HepG2 (cell line): ENCODE data around the gene KIRREL3. TPM values are rescaled to one million over a fixed set of nuclear protein-coding genes. Genes with fewer than 3 reads are reported as not detected.

Experiments
- ATAC-seq: fragments of 200-7000 bp; cut with Tn5 transposase; 3 replicates; pipeline ENCODE4 v1.9.1; 2020; ENCODE audit warnings: mild to moderate bottlenecking, moderate library complexity
- BruUV-seq: library from RNA; stranded (reverse); fragments of 400-500 nt; replicated peaks from 2 replicates; lab custom pipeline; 2021; lab: Mats Ljungman, UMichigan
- CTCF ChIA-PET: fragments of 300-600 bp; formaldehyde crosslinking; extraction: SDS; loops from one replicate; lab custom pipeline; 2021; ENCODE audit warnings: low total read pairs, inconsistent platforms, low intra/inter-chr PET ratio; lab: Yijun Ruan, JAX
- POLR2A ChIA-PET: fragments of 350-600 bp; sonication (Branson Sonifier 250); formaldehyde crosslinking; loops from one replicate; lab custom pipeline; 2020; ENCODE audit warnings: antibody characterized with exemption, inconsistent platforms; lab: Yijun Ruan, JAX
- DNase-seq: peaks from one replicate; pipeline ENCODE4 v3.0.0-alpha.2; 2015; ENCODE audit warnings: low spot score
- FAIRE-seq: peaks from 3 replicates; lab custom pipeline; 2011; peaks lifted over from hg19 to GRCh38; lab: Jason Lieb, UNC
- H2AFZ ChIP-seq: one replicate; pipeline ENCODE4 v1.6.1; 2011; ENCODE audit warnings: low read length, inconsistent platforms
- H3K27ac ChIP-seq: fragments of 300-600 bp; 3 replicates; pipeline ENCODE4 v1.8.0; 2011; ENCODE audit warnings: mixed run types, mild to moderate bottlenecking, mixed read lengths, low read length, inconsistent platforms; ENCODE audit not compliant: insufficient read depth; ENCODE audit errors: extremely low read length
- H3K27me3 ChIP-seq, 2 experiments: fragments of 200-600 bp in 1 of 2; 2 replicates in 1 of 2; 3 replicates in 1 of 2; pipeline versions ENCODE4 v1.6.0 to v1.8.0; 2011; ENCODE audit warnings: low read length in 2 of 2, mild to moderate bottlenecking in 2 of 2, moderate library complexity in 2 of 2, inconsistent platforms in 1 of 2; ENCODE audit not compliant: insufficient read depth in 2 of 2, control insufficient read depth in 1 of 2
- H3K36me3 ChIP-seq, 2 experiments: fragments of 200-600 bp in 1 of 2; replicated peaks in 1 of 2; 2 replicates in 1 of 2; 3 replicates in 1 of 2; pipeline versions ENCODE4 v1.5.1 to v1.8.0; 2011; ENCODE audit warnings: low read length in 2 of 2, inconsistent platforms in 1 of 2; ENCODE audit not compliant: insufficient read depth in 2 of 2, control insufficient read depth in 1 of 2
- H3K4me1 ChIP-seq: 2 replicates; pipeline ENCODE4 v1.5.1; 2012; ENCODE audit warnings: low read length, inconsistent platforms; ENCODE audit not compliant: insufficient read depth
- H3K4me2 ChIP-seq: 2 replicates; pipeline ENCODE4 v1.6.0; 2011; ENCODE audit warnings: low read depth, low read length, inconsistent platforms
- H3K4me3 ChIP-seq, 3 experiments: fragments of 200-600 bp in 1 of 3; sonication (generic), shearing (Covaris generic) in 1 of 3; replicated peaks in 1 of 3; 2 replicates each; pipeline ENCODE4 v1.5.1; 2011 to 2016; ENCODE audit warnings: low read length in 3 of 3, inconsistent platforms in 2 of 3, low read depth in 2 of 3, mild to moderate bottlenecking in 2 of 3, control low read depth in 1 of 3, mixed read lengths in 1 of 3; ENCODE audit not compliant: insufficient read depth in 1 of 3
- H3K79me2 ChIP-seq: one replicate; pipeline ENCODE4 v1.6.1; 2011; ENCODE audit warnings: low read length, inconsistent platforms; ENCODE audit not compliant: insufficient read depth
- H3K9ac ChIP-seq: 2 replicates; pipeline ENCODE4 v1.6.0; 2011; ENCODE audit warnings: mild to moderate bottlenecking, low read depth, low read length, inconsistent platforms; ENCODE audit not compliant: insufficient read depth
- H3K9me3 ChIP-seq: 2 replicates; pipeline ENCODE4 v1.5.1; 2012; ENCODE audit warnings: mild to moderate bottlenecking, low read length
- H4K20me1 ChIP-seq: 2 replicates; pipeline ENCODE4 v1.6.0; 2011; ENCODE audit warnings: inconsistent platforms, mild to moderate bottlenecking, low read length, moderate library complexity; ENCODE audit not compliant: insufficient read depth
- ATF7 ChIP-seq, 2 experiments: fragments of 450-650 bp in 1 of 2; sonication (generic) in 1 of 2; formaldehyde crosslinking in 1 of 2; IDR thresholded peaks; 2 replicates each; pipeline versions ENCODE4 v1.4.0 to v1.6.1; 2016 to 2020; ENCODE audit warnings: antibody characterized with exemption in 1 of 2, mild to moderate bottlenecking in 1 of 2, missing genetic modification reagents in 1 of 2
- JUN ChIP-seq: sonication (generic); formaldehyde crosslinking; IDR thresholded peaks from 2 replicates; pipeline ENCODE4 v1.4.0; 2020; ENCODE audit warnings: mild to moderate bottlenecking, missing genetic modification reagents
- NRL ChIP-seq: sonication (generic); formaldehyde crosslinking; IDR thresholded peaks from 2 replicates; pipeline ENCODE4 v1.5.0; 2020; ENCODE audit warnings: missing genetic modification reagents, mild to moderate bottlenecking, moderate library complexity, borderline replicate concordance
- SATB2 ChIP-seq: sonication (generic); formaldehyde crosslinking; IDR thresholded peaks from 2 replicates; pipeline ENCODE4 v1.5.0; 2020; ENCODE audit warnings: missing genetic modification reagents
- ZNF317 ChIP-seq: sonication (generic); formaldehyde crosslinking; IDR thresholded peaks from 2 replicates; pipeline ENCODE4 v1.5.0; 2020; ENCODE audit warnings: mild to moderate bottlenecking, missing genetic modification reagents
- WGBS: methylation state at CpG from one replicate; pipeline ENCODE4 v1.1.6; 2017; ENCODE audit warnings: low lambda C conversion rate; 5-methylcytosine and 5-hydroxymethylcytosine counted together
- in situ Hi-C: cut with HindIII; loops from 2 replicates; pipeline ENCODE4 v1.10.0; 2017; ENCODE audit warnings: low pct_unique_long_range_greater_than_20kb; ENCODE audit not compliant: extremely low pct_ligation_motif_present
- intact Hi-C: fragments of 100-400 bp; cut with micrococcal nuclease; formaldehyde crosslinking; loops from one replicate; pipeline ENCODE4 v1.10.0; 2022; ENCODE audit not compliant: unreplicated experiment
- polyA plus RNA-seq, 8 experiments: library from polyadenylated mRNA; depleted of rRNA in 3 of 8; stranded (reverse) in 7 of 8; unstranded in 1 of 8; fragments of >200 nt; fragmentation: Illumina TruSeq in 4 of 8; extraction: Trizol in 4 of 8; gene quantifications; 2 replicates each; pipeline versions ENCODE4 v1.2.1 to v1.2.3, GENCODE V29; 2011 to 2016; ENCODE audit warnings: low read depth in 4 of 8, missing spikeins in 1 of 8, mixed read lengths in 1 of 8; ENCODE audit not compliant: insufficient read depth in 1 of 8
- total RNA-seq, 5 experiments: library from RNA; depleted of rRNA; stranded (reverse); fragments of >200 nt; fragmentation: Illumina TruSeq; extraction: Trizol; gene quantifications; 2 replicates each; pipeline ENCODE4 v1.2.3, GENCODE V29; 2016; ENCODE audit warnings: low read depth in 1 of 5
- TF ChIP-seq, protein P1 (sequence below): sonication (generic); formaldehyde crosslinking; IDR thresholded peaks from 2 replicates; pipeline ENCODE4 v1.8.0; 2022; ENCODE audit warnings: missing genetic modification reagents, low read depth, mild to moderate bottlenecking, borderline replicate concordance
- TF ChIP-seq, protein P2 (sequence below): sonication (generic); formaldehyde crosslinking; IDR thresholded peaks from 2 replicates; pipeline ENCODE4 v1.5.1; 2020; ENCODE audit warnings: missing genetic modification reagents, mild to moderate bottlenecking, borderline replicate concordance
- TF ChIP-seq, protein P3 (sequence below): sonication (generic); formaldehyde crosslinking; IDR thresholded peaks from 2 replicates; pipeline ENCODE4 v1.4.0; 2020; ENCODE audit warnings: missing genetic modification reagents, mild to moderate bottlenecking, borderline replicate concordance

KIRREL3 gene
- total and polyA plus RNA-seq, 2 of the 13 experiments (the other 11 are each of a cell fraction or from before 2014, with no cell fraction given), result not detected

- intact Hi-C loops, result no loop called here
- Histone ChIP-seq H2AFZ (no peak overlapping the region), H3K36me3 (no peaks in the 10 kb centered on the region), H3K9me3 (no peaks in the 10 kb centered on the region), H3K4me3 (no peak overlapping the region), H3K79me2 (no peaks in the 10 kb centered on the region), H3K27ac (no peak overlapping the region), H3K27me3 (peaks cover 0 to 4% of the 10 kb centered on the region in 2 experiments; a peak in 3 of 5 replicates), H4K20me1 (no peaks in the 10 kb centered on the region), H3K4me2 (no peak overlapping the region)
- ChIA-PET CTCF (no interaction called here), POLR2A (no interaction called here)
- 23% methylated on average over 5 of the region's 5 CpGs for WGBS
- no TSS peak for BruUV-seq
- ATAC-seq (no peak), DNase-seq (no peak), FAIRE-seq (no peak)
- TF ChIP-seq JUN (no peak), SATB2 (CRISPR knock-in tag) (no peak), ZNF317 (CRISPR knock-in tag) (no peak), NRL (no peak), ATF7 (IDR thresholded peaks at IDR 0.05) (0 out of 2 replicates have a peak, but pooled peaks have one; percentile 16), ATF7 (CRISPR knock-in tag; IDR thresholded peaks at IDR 0.05) (no peak)
- TF ChIP-seq, protein P1, sequence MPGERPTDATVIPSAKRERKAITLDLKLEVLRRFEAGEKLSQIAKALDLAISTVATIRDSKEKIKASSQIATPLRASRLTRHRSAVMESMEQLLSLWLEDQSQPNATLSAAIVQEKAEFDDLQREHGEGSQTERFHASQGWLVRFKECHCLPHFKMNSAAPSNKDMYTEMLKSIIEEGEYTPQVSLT (CRISPR knock-in tag), result no peak
- TF ChIP-seq, protein P2, sequence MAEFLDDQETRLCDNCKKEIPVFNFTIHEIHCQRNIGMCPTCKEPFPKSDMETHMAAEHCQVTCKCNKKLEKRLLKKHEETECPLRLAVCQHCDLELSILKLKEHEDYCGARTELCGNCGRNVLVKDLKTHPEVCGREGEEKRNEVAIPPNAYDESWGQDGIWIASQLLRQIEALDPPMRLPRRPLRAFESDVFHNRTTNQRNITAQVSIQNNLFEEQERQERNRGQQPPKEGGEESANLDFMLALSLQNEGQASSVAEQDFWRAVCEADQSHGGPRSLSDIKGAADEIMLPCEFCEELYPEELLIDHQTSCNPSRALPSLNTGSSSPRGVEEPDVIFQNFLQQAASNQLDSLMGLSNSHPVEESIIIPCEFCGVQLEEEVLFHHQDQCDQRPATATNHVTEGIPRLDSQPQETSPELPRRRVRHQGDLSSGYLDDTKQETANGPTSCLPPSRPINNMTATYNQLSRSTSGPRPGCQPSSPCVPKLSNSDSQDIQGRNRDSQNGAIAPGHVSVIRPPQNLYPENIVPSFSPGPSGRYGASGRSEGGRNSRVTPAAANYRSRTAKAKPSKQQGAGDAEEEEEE (CRISPR knock-in tag), result no peak
- TF ChIP-seq, protein P3, sequence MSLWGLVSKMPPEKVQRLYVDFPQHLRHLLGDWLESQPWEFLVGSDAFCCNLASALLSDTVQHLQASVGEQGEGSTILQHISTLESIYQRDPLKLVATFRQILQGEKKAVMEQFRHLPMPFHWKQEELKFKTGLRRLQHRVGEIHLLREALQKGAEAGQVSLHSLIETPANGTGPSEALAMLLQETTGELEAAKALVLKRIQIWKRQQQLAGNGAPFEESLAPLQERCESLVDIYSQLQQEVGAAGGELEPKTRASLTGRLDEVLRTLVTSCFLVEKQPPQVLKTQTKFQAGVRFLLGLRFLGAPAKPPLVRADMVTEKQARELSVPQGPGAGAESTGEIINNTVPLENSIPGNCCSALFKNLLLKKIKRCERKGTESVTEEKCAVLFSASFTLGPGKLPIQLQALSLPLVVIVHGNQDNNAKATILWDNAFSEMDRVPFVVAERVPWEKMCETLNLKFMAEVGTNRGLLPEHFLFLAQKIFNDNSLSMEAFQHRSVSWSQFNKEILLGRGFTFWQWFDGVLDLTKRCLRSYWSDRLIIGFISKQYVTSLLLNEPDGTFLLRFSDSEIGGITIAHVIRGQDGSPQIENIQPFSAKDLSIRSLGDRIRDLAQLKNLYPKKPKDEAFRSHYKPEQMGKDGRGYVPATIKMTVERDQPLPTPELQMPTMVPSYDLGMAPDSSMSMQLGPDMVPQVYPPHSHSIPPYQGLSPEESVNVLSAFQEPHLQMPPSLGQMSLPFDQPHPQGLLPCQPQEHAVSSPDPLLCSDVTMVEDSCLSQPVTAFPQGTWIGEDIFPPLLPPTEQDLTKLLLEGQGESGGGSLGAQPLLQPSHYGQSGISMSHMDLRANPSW (CRISPR knock-in tag), result no peak
- TF ChIP-seq, all 625 proteins: peak for 1
- in situ Hi-C loops, result no loop called here
- Histone ChIP-seq H3K4me1 (no peaks in the 10 kb centered on the region), H3K9ac (no peak overlapping the region)
Measured at GRCh38 chr11:126660321-126660720, 340.2 kb downstream of the KIRREL3 start.
